Stomach (tissue), 9 donors: ENCODE results near the gene MNT. TPM values are rescaled to one million over a fixed set of nuclear protein-coding genes. Genes with fewer than 3 reads are reported as not detected.

Experiments
- DNase-seq, 2 donors: peaks; one replicate each; pipeline versions ENCODE4 v3.0.0 to v3.0.0-alpha.2; 2013 to 2019
- H3K27ac ChIP-seq, 5 donors: fragments of 200-600 bp in 4 of 5; sonication (generic) in 4 of 5; one replicate each; pipeline ENCODE4 v1.5.1; 2013 to 2019; ENCODE audit warnings: mild to moderate bottlenecking in 1 of 5, moderate library complexity in 1 of 5
- H3K27me3 ChIP-seq, 3 donors: fragments of 200-600 bp; sonication (generic); one replicate each; pipeline ENCODE4 v1.5.1; 2017 to 2019; ENCODE audit warnings: mixed run types in 1 of 3
- H3K36me3 ChIP-seq, 4 donors: fragments of 200-600 bp; sonication (generic); 1 replicate in 3 of 4; 2 replicates in 1 of 4; pipeline ENCODE4 v1.5.1; 2016 to 2019
- H3K4me1 ChIP-seq, 4 donors: fragments of 200-600 bp; sonication (generic); one replicate each; pipeline ENCODE4 v1.5.1; 2016 to 2019
- H3K4me3 ChIP-seq, 4 donors: fragments of 200-600 bp; sonication (generic) in 3 of 4; one replicate each; pipeline ENCODE4 v1.5.1; 2016 to 2019; ENCODE audit warnings: mild to moderate bottlenecking in 1 of 4
- H3K9me3 ChIP-seq, 4 donors: fragments of 200-600 bp; sonication (generic); one replicate each; pipeline ENCODE4 v1.5.1; 2016 to 2019
- CTCF ChIP-seq, 7 experiments: fragments of 450-650 bp in 4 of 7; fragments of 200-600 bp in 3 of 7; sonication (generic) in 3 of 7; IDR thresholded peaks; one replicate each; pipeline ENCODE4 v1.5.1; 2016 to 2019; ENCODE audit warnings: antibody characterized with exemption in 7 of 7, control low read depth in 2 of 7, mild to moderate bottlenecking in 1 of 7
- EP300 ChIP-seq: sonication (generic); formaldehyde crosslinking; IDR thresholded peaks from one replicate; pipeline ENCODE4 v1.6.1; 2017; ENCODE audit warnings: antibody characterized with exemption
- POLR2A ChIP-seq, 4 donors: fragments of 450-650 bp; IDR thresholded peaks; one replicate each; pipeline ENCODE4 v1.6.1; 2016; ENCODE audit warnings: antibody characterized with exemption in 4 of 4, control low read depth in 2 of 4, mild to moderate bottlenecking in 1 of 4, moderate library complexity in 1 of 4
- POLR2AphosphoS5 ChIP-seq, 3 donors: sonication (generic); formaldehyde crosslinking; IDR thresholded peaks; one replicate each; pipeline ENCODE4 v1.6.1; 2016; ENCODE audit warnings: antibody characterized with exemption in 3 of 3
- WGBS, 5 donors: extraction: QIAGEN DNeasy Blood & Tissue Kit in 3 of 5; methylation state at CpG; one replicate each; pipeline versions ENCODE4 v1.1.5 to v1.1.7; 2013 to 2018; 5-methylcytosine and 5-hydroxymethylcytosine counted together
- intact Hi-C: fragments of 100-400 bp; cut with DNase I; formaldehyde crosslinking; loops from one replicate; pipeline ENCODE4 v1.15.1; 2023; ENCODE audit warnings: low total_unique reads
- polyA plus RNA-seq, 3 donors: library from polyadenylated mRNA; stranded (reverse); fragments of 200-250 nt; gene quantifications; one replicate each; pipeline ENCODE4 v1.2.3, GENCODE V29; 2013
- total RNA-seq, 5 donors: library from RNA; depleted of rRNA; stranded (reverse); fragments of >200 nt; gene quantifications; one replicate each; pipeline versions ENCODE4 v1.1.0 to v1.2.3, GENCODE V29; 2014 to 2016
- donor health status: healthy with polysubstance abuse.
- donor health status: Bipolar disorder and iron deficiency.
- donor health status: healthy.

Gene MNT
- total and polyA plus RNA-seq, 8 donors = 3.5 to 55.8 (median 8.6) TPM

- Histone ChIP-seq H3K27me3 (no peaks in the 10 kb centered on the region), H3K4me1 (peaks cover 0 to 20% (median 8%) of the 10 kb centered on the region in 4 donors), H3K4me3 (no peak overlapping the region), H3K9me3 (no peaks in the 10 kb centered on the region), H3K27ac (no peak overlapping the region), H3K36me3 (peaks cover 21 to 84% (median 77%) of the 10 kb centered on the region in 4 donors)
- TF ChIP-seq EP300 (no peak), CTCF (IDR thresholded peaks at IDR 0.05) (no peak), POLR2A (IDR thresholded peaks at IDR 0.05) (no peak), POLR2AphosphoS5 (IDR thresholded peaks at IDR 0.05) (no peak)
- intact Hi-C loops = no loop called here
- DNase-seq = no peak
- WGBS, 5 donors = 92 to 95% (median 94%) methylated on average over 8 to 18 of the region's 18 CpGs
Measured at GRCh38 chr17:2373179-2373578, 27.7 kb downstream of the MNT start.

- Histone ChIP-seq H3K4me3 (no peak overlapping the region), H3K9me3 (no peaks in the 10 kb centered on the region), H3K36me3 (peaks cover 21 to 83% (median 73%) of the 10 kb centered on the region in 4 donors), H3K27ac (no peak overlapping the region), H3K4me1 (peaks cover 0 to 22% (median 10%) of the 10 kb centered on the region in 4 donors), H3K27me3 (no peaks in the 10 kb centered on the region)
- DNase-seq = no peak
- TF ChIP-seq CTCF (IDR thresholded peaks at IDR 0.05) (no peak), EP300 (no peak), POLR2AphosphoS5 (IDR thresholded peaks at IDR 0.05) (no peak), POLR2A (IDR thresholded peaks at IDR 0.05) (no peak)
- 90 to 95% (median 94%) methylated on average over 10 to 16 of the region's 16 CpGs for WGBS, 5 donors
- intact Hi-C loops = no loop called here
Measured at GRCh38 chr17:2372681-2373080, 28.2 kb downstream of the MNT start.

GRCh38 chr17:2372180-2372579 is 28.7 kb downstream of the MNT start:
- TF ChIP-seq EP300 = no peak
- no peak for TF ChIP-seq POLR2A (IDR thresholded peaks at IDR 0.05)
- TF ChIP-seq CTCF (IDR thresholded peaks at IDR 0.05) = no peak
- TF ChIP-seq POLR2AphosphoS5 (IDR thresholded peaks at IDR 0.05) = no peak
- no peaks in the 10 kb centered on the region for H3K27me3 ChIP-seq
- H3K4me1 ChIP-seq = peaks cover 0 to 26% (median 11%) of the 10 kb centered on the region in 4 donors
- DNase-seq = no peak
- no peak overlapping the region for H3K4me3 ChIP-seq
- intact Hi-C loops = no loop called here
- H3K36me3 ChIP-seq = peaks cover 21 to 84% (median 73%) of the 10 kb centered on the region in 4 donors
- H3K9me3 ChIP-seq = no peaks in the 10 kb centered on the region
- WGBS, 5 donors = 79 to 96% (median 96%) methylated on average over 3 to 26 of the region's 26 CpGs
- no peak overlapping the region for H3K27ac ChIP-seq

DNA sequence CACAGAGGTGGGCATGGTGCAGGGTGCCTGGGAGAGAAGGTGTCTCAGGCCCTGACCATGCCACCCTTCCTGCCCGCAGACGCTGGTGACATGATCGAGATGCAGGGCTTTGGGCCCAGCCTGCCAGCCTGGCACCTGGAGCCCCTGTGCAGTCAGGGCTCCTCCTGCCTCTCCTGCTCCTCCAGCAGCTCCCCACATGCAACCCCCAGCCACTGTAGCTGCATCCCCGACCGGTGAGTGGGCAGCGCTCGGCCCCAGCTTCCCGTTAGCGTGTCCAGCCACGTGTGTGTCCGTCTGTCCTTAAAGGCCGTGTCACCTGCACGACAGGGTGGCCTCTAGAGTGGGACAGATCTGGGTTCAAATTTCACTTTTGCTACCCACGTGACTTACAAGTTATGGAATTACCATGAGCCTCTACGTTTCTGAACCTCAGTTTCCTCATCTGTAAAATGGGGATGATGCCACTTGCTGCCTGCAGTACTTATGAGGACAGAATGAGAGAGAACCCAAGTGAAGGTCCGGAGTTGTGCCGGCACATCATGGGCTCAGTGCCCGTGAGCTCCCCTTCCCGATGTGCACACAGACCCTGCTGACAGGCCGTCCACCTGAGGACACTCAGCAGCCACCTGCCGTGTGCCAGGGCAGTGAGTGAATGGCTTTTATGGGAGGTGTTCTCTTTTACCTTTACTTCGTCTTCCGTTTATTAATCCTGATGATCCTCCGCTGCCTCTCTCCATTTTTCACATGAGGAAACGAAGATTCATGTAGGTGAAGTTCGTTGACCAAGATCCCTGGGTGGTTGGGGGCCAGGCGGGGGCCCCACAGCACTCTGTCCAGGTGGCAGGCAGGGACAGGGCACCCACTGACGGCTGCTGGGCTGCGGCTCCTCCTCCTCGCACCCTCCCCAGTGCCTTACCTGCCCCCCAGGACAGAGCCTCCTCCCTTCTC is 29.4 kb downstream of the MNT start:
- H3K36me3 ChIP-seq = peaks cover 13 to 84% (median 73%) of the 10 kb centered on the region in 4 donors
- no peaks in the 10 kb centered on the region for H3K9me3 ChIP-seq
- intact Hi-C loops = no loop called here
- no peak for DNase-seq
- TF ChIP-seq EP300 = no peak
- TF ChIP-seq CTCF (IDR thresholded peaks at IDR 0.05) = no peak
- no peak for TF ChIP-seq POLR2A (IDR thresholded peaks at IDR 0.05)
- peaks cover 0 to 26% (median 11%) of the 10 kb centered on the region in 4 donors for H3K4me1 ChIP-seq
- H3K4me3 ChIP-seq = no peak overlapping the region
- no peaks in the 10 kb centered on the region for H3K27me3 ChIP-seq
- WGBS, 5 donors = 91 to 95% (median 93%) methylated on average over 22 to 30 of the region's 30 CpGs
- no peak overlapping the region for H3K27ac ChIP-seq
